GM12872 (cell line): Measurements from ENCODE around the gene ANKFN1.

Experiments
- TF ChIP-seq, protein P1 (sequence below): IDR thresholded peaks from 3 replicates; pipeline ENCODE4 v1.5.1; 2011; ENCODE audit warnings: low read depth, mild to moderate bottlenecking, low read length, moderate library complexity; ENCODE audit not compliant: insufficient read depth

ANKFN1 gene

DNA sequence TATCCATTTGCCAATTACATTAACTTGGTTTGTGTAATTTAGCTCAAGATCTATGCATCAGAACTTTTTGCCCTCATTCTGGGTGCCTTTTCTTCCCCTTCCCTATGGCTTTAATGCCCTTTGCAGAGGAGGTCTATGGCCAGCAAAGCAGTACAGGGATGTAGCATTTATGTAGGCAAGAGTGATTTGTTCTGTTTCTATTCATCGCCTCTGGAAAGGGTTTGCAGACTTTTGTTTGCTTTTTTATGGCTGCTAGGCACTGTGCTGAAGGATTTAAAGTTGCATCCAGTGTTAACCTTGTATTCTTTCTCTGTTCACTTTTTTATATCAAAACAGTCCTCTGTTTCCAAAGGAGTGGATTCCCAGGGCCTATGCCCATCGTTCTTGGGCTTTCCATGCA is 78.0 kb downstream of the ANKFN1 start:
- TF ChIP-seq, protein P1, sequence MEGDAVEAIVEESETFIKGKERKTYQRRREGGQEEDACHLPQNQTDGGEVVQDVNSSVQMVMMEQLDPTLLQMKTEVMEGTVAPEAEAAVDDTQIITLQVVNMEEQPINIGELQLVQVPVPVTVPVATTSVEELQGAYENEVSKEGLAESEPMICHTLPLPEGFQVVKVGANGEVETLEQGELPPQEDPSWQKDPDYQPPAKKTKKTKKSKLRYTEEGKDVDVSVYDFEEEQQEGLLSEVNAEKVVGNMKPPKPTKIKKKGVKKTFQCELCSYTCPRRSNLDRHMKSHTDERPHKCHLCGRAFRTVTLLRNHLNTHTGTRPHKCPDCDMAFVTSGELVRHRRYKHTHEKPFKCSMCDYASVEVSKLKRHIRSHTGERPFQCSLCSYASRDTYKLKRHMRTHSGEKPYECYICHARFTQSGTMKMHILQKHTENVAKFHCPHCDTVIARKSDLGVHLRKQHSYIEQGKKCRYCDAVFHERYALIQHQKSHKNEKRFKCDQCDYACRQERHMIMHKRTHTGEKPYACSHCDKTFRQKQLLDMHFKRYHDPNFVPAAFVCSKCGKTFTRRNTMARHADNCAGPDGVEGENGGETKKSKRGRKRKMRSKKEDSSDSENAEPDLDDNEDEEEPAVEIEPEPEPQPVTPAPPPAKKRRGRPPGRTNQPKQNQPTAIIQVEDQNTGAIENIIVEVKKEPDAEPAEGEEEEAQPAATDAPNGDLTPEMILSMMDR = no peak

DNA sequence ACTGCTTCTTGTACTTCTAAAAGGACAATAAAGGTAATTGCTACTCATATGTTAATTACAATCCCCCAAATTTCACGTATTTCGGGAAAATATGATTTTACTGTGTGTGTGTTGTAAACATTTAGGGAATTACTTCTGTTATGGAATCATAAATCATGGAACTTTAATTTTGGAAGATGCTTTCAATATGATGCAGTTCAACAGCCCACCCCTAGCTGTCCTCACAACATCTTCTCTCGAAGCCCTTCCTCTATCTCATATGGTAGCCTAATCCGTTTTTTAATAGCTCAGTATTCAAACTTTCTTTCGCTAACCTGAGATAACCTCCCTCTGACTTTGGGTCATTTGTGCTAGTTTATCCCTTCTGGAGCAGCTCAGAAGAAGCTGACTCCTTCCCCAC is 78.4 kb downstream of the ANKFN1 start:
- TF ChIP-seq, protein P1 = 0 out of 3 replicates have a peak, but pooled peaks have one; percentile 4

DNA sequence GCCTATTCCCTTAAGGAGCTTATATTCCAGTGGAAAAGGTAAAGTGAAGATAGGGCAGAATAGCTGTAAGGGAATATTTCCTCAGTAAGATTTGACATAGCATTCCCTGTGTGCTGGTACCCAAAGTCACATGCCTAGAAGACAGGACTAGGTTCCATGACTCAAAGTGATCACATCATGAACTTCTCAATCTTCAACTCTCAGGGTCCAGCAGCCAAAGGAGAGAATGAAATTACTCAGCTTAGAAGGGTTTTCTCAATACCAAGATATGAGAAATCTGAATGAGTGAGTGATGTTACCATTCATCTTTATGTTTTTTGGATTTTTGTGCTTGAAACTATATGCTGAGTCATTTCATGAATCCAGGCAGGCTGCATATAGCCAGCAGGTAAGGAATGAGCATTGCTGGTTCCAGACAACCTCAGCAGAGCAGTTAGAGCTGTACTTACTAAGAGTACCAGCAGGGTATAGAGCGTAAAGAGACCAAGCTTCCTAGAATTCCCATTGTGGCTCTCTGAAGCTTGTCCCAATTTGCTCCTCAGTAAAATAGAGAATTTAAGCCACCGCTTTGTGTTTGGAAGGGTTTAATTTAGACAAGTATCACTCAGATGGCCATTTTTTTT is 91.1 kb downstream of the ANKFN1 start:
- TF ChIP-seq, protein P1 = no peak

DNA sequence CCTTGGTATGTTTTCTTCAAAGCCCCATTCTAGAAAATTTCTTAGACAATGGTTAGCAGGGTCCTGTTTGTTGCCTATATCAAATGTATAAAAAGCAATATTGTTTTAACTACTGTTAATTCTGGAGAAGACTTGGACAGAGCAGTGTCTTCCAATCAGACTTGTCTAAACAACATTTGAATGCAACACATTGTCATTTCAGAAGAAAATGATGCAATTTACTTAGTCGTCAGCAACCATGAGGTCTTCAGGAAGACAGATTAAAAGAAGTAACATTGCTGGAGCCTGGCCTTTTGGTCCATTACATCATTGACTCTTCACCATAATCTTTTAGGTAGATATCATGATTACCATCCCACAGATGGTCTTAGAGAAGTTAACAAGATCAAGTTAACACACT is 94.5 kb downstream of the ANKFN1 start:
- TF ChIP-seq, protein P1 = no peak

DNA sequence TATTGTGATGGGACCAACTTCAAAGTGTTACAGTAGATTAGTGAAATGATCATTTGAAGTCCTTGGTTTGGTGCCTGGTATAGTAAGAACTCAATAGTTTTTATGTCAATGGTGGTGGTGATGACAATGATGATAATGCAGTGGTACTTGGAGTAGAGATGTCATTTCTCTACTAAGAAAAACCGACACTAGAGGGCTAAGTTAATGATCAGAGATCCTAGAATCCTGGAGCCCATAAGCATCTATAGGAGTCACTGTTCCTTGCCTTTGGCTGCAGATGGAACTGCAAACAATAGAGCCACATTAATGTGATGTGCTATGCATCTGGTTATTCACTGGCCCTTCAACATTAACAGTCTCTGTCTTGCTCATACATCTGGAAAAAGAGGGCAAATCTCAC is 103.8 kb downstream of the ANKFN1 start:
- TF ChIP-seq, protein P1 = peak; percentile 4; the same call in 1 of the 3 replicates

DNA sequence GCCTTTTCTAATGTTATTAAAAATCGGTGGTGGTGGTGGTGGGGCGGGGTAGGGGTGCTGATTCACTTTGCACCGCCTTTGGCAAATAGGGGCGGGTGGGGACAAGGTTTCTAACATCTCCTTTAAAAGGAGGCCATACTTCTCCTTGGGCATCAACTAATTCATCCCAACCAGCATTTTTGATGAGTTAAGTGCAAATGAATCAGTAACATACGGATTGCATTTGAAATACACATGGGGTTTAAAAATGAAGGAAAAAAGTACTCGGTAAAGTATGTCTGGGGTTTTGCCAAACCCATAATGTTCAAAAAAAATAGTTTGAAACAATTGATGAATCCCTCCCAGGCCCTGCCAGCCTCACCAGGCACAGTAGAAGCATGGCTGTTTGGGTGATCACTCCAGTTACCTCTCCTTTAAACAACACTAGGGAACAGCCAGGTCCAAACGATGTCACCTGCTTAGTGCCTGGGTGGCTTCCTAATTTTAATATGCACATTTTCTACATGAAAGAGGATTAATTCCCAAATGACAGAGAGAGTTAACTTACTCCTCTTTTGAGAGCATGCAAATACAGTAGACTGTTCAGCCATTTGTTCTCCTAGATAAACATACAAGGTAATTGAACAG is 107.2 kb downstream of the ANKFN1 start:
- TF ChIP-seq, protein P1 = no peak

DNA sequence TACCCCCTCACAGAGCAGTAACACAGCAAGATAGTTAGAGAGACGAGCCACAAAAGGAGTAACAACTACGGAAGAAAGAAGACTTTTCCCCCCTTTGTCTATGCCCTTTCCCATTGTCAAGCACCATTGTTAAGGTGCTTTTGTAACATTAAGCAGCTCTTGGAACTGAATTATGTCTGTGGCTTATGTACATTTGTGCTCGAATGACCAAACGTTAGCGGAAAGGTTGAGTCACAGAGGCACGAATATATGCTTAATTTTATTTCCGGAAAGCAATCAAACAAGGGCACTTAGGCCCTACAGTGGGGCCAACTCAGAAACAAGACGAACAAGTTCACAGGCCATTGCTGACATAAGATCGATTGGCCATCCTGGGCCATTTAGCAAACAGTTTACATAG is 109.5 kb downstream of the ANKFN1 start:
- TF ChIP-seq, protein P1 = no peak
